ENCODE results near the gene NFKBIA. TPM values are rescaled to one million over a fixed set of nuclear protein-coding genes. Genes with fewer than 3 reads are reported as not detected.

Gene NFKBIA
- total RNA-seq, 1 donor from 2014 or later = 41.9 TPM

GRCh38 chr14:35395283-35395682, 9.3 kb downstream of the NFKBIA start:
- no peak for TF ChIP-seq CTCF (IDR thresholded peaks at IDR 0.05; ENCODE audit: unreplicated experiment)
- H3K27me3 Mint-ChIP-seq (ENCODE audit: unreplicated experiment) = peaks cover 1% of the 10 kb centered on the region
- H3K27ac Mint-ChIP-seq (ENCODE audit: unreplicated experiment) = no peak overlapping the region
- peaks cover 25% of the 10 kb centered on the region for H3K4me1 Mint-ChIP-seq (ENCODE audit: unreplicated experiment)
- H3K4me3 Mint-ChIP-seq (ENCODE audit: unreplicated experiment) = no peak overlapping the region
- H3K36me3 Mint-ChIP-seq (ENCODE audit: low read depth, unreplicated experiment) = no peaks in the 10 kb centered on the region
- DNase-seq (ENCODE audit: low spot score) = no peak
- no peaks in the 10 kb centered on the region for H3K9me3 Mint-ChIP-seq (ENCODE audit: unreplicated experiment)

- Mint-ChIP-seq H3K4me3 (ENCODE audit: unreplicated experiment) (no peak overlapping the region), H3K36me3 (ENCODE audit: low read depth, unreplicated experiment) (no peaks in the 10 kb centered on the region), H3K27me3 (ENCODE audit: unreplicated experiment) (peaks cover 1% of the 10 kb centered on the region), H3K4me1 (ENCODE audit: unreplicated experiment) (peaks cover 25% of the 10 kb centered on the region), H3K9me3 (ENCODE audit: unreplicated experiment) (no peaks in the 10 kb centered on the region), H3K27ac (ENCODE audit: unreplicated experiment) (no peak overlapping the region)
- DNase-seq (ENCODE audit: low spot score) = no peak
- no peak for TF ChIP-seq CTCF (IDR thresholded peaks at IDR 0.05; ENCODE audit: unreplicated experiment)
Measured at GRCh38 chr14:35394326-35395013, 10.1 kb downstream of the NFKBIA start.

- H3K27me3 Mint-ChIP-seq (ENCODE audit: unreplicated experiment) = peaks cover 1% of the 10 kb centered on the region
- no peaks in the 10 kb centered on the region for H3K9me3 Mint-ChIP-seq (ENCODE audit: unreplicated experiment)
- H3K27ac Mint-ChIP-seq (ENCODE audit: unreplicated experiment) = no peak overlapping the region
Measured at GRCh38 chr14:35393826-35394225, 10.7 kb downstream of the NFKBIA start.

GRCh38 chr14:35392103-35392502, 12.4 kb downstream of the NFKBIA start:
- peaks cover 1% of the 10 kb centered on the region for H3K27me3 Mint-ChIP-seq (ENCODE audit: unreplicated experiment)
- TF ChIP-seq CTCF (IDR thresholded peaks at IDR 0.05; ENCODE audit: unreplicated experiment) = no peak
- no peak for DNase-seq (ENCODE audit: low spot score)
- no peak overlapping the region for H3K27ac Mint-ChIP-seq (ENCODE audit: unreplicated experiment)
- no peaks in the 10 kb centered on the region for H3K9me3 Mint-ChIP-seq (ENCODE audit: unreplicated experiment)
- no peak overlapping the region for H3K4me3 Mint-ChIP-seq (ENCODE audit: unreplicated experiment)
- H3K4me1 Mint-ChIP-seq (ENCODE audit: unreplicated experiment) = peaks cover 5% of the 10 kb centered on the region
- H3K36me3 Mint-ChIP-seq (ENCODE audit: low read depth, unreplicated experiment) = no peaks in the 10 kb centered on the region

More at GRCh38 chr14:35393826-35394225, 10.7 kb downstream of the NFKBIA start:
- H3K4me3 Mint-ChIP-seq (ENCODE audit: unreplicated experiment) = no peak overlapping the region
- TF ChIP-seq CTCF (IDR thresholded peaks at IDR 0.05; ENCODE audit: unreplicated experiment) = no peak
- H3K36me3 Mint-ChIP-seq (ENCODE audit: low read depth, unreplicated experiment) = no peaks in the 10 kb centered on the region
- peaks cover 19% of the 10 kb centered on the region for H3K4me1 Mint-ChIP-seq (ENCODE audit: unreplicated experiment)
- DNase-seq (ENCODE audit: low spot score) = no peak

GRCh38 chr14:35391388-35391710, 13.2 kb downstream of the NFKBIA start:
- peaks cover 5% of the 10 kb centered on the region for H3K4me1 Mint-ChIP-seq (ENCODE audit: unreplicated experiment)
- DNase-seq (ENCODE audit: low spot score) = no peak
- H3K4me3 Mint-ChIP-seq (ENCODE audit: unreplicated experiment) = no peak overlapping the region
- peaks cover 1% of the 10 kb centered on the region for H3K27me3 Mint-ChIP-seq (ENCODE audit: unreplicated experiment)
- H3K9me3 Mint-ChIP-seq (ENCODE audit: unreplicated experiment) = no peaks in the 10 kb centered on the region
- no peak for TF ChIP-seq CTCF (IDR thresholded peaks at IDR 0.05; ENCODE audit: unreplicated experiment)
- H3K27ac Mint-ChIP-seq (ENCODE audit: unreplicated experiment) = no peak overlapping the region
- no peaks in the 10 kb centered on the region for H3K36me3 Mint-ChIP-seq (ENCODE audit: low read depth, unreplicated experiment)

All from endothelial cell (in vitro differentiated cells).